Activated T-cell treated with anti-CD3 and anti-CD28 coated beads, Interleukin-2, amount 50 U/mL, for 48 hours (primary cell): ENCODE results near the gene TPT1.

Experiments used
- DNase-seq, 2 experiments: peaks; one replicate each; pipeline ENCODE4 v3.0.0-alpha.2; 2020

TPT1 gene

DNA sequence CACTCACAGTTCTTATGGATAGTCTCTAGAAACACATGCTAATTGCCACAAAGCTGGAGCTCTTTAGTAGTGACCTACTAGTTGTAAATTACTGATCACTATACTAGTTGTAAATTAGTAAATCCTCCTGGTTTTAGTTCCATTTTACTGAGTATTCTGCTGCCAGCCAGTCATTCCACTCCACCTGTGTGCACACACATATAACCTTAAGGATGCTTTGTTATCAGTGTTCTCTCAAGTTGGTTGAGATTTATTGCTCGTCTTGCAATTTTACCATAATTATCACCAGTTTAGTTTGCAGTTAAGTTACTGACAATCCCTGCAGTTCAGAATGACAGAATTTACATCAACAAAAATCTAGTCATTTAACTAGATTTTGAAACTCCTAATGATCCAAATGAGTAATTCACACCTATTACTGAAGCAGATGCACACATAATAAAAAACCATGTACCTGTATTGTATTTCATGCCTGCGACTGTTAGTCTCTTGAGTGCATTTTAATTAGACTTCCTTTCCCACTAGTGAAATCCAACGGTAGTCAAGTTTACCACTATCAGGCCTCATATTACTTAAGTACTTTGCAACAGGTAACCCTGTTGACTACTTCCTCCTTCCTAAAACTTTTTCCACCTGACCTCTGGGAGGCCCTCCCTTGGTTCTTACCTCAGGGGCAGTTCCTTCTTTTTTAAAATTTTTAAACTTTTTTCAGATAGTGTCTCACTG, 7.6 kb downstream of the TPT1 start:
- no peak for DNase-seq

DNA sequence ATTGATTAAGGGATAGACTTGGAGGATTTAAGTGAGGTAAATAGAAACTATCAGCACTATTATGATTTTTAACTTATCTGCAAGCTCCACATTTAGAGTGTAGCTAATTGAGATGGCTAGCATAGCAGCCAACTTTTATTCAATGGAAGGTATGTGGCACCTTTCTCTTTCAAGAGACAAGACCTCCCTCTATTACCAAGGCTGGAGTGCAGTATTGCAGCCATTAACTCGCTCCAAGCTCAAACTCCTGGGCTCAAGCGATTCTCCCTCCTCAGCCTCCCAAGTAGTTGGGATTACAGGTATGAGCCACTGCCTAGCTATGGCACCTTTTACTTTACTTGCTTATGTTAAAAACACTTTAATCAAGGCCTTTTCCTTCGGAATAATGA, 8.2 kb downstream of the TPT1 start:
- DNase-seq = no peak

DNA sequence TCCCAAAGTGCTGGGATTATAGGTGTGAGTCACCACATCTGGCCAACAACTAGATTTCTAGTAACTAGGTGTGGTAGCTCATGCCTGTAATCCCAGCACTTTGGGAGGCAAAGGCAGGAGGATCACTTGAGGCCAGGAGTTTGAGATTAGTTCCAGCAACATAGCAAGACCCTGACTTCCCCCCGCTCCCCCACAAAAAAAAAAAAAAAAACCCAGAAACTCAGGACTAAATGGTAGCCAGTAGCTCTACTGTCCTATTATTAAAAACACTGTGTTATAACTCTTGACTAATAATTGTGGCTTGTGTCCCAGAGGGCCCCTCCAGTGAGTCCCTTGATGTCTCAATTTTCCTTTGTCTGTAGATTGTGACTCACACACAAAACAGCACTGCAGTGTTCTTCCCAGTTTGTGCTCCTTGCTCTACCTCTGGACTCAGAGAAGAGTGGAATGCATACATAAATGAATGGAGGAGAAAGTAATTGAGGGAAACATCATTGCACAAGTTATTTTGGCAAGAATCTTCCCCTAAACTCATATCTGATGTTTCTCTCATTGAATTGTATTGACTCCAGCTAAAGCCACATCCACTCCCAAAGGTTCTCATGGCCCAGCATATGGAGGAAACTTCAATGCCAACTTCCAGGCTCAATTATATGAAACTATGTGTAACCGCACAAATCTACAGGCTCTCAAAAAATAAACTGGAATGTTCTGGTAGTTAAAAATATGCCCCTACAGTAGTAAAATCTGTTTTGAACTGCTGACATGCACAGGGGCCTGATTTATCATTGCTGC, 8.8 kb downstream of the TPT1 start:
- no peak for DNase-seq

DNA sequence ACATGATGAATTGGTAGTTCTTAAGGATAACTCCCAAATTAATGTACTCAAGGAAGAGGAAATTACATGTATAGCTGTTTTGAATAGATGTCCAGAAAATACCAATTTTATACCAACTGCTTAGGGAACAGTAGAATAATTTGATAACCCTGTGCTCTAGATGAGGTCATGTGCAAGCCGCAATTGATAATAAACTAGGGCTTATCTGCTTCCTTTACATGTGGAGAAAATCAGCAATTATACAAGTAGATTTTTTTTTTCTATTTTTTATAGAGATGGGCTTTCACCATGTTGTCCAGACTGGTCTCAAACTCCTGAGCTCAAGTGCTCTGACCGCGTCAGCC, 9.3 kb downstream of the TPT1 start:
- DNase-seq = no peak

DNA sequence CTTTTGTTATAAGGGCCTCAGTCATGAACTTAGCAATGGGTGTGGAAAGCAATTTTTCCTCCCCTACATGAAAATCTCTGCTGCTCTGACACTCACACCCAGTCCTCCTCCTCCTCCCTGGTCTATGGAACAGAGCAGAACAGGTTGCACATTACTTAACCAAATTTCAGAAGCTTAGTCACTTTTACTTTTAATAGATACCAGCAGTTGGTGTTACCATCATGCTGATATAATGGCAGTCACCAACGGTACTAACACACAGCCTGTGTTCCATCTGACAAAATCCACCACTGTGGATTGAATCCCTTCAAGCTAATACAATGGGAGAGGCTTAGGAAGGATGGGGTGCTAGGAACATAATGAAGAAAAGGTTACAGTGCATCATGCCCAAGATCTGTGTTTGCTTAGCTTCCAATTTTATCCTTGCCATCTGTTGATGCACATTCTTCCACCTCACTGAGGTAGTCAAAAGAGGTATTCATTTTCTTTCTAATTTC, 9.8 kb downstream of the TPT1 start:
- DNase-seq = no peak

DNA sequence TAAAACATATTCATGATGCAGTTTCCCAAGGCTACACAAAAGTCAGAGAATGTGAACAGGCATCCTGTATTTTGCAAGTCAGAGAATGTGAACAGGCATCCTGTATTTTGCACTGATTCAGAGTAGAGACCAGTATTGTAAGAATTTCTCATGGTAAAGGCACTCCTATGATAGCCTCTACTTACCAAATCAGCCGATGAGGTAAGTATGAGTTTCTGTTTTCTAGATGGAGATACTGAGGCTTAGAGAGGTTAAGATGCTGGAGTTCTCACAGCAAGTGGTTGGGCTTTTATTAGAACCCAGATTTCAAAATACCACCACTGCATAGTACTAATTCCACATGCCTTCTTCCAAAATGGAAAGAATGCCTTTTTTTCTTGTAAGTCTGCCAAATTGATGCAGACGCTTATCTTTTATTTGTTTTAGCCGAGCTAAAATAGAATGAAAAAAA, 12.3 kb downstream of the TPT1 start:
- DNase-seq = no peak

DNA sequence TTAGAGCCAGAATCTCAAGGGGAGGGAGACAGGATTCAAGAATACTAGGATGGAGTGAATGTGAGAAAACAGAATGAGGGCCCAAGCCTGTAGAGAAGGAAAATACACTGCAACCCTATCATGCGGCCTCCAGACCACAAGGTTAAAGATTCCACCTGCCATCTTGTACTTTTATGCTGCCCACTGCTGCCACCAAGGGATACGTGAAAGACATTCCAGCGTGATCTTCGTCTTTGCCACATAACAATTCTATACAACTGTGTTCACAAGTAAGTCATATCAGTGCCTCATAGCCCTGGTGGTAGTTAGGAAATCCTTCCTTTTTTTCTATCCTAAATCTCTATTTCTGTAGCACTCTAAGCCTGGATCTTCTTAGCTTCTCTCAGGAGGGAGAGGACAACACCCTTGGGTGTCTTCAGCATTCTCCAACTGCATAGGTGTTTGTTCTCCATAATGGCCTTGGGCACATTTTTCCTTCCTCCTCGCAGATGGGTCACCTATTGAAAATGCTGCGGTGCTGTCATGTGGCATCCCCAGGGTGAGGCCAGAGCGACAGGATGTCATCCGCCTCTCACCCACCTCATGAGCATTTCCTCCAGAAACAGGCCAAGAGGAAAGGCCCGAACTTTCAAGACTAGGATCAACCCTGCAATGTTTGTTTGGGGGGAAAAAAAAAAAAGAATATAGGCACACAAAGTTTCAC, 13.6 kb downstream of the TPT1 start:
- DNase-seq = no peak

DNA sequence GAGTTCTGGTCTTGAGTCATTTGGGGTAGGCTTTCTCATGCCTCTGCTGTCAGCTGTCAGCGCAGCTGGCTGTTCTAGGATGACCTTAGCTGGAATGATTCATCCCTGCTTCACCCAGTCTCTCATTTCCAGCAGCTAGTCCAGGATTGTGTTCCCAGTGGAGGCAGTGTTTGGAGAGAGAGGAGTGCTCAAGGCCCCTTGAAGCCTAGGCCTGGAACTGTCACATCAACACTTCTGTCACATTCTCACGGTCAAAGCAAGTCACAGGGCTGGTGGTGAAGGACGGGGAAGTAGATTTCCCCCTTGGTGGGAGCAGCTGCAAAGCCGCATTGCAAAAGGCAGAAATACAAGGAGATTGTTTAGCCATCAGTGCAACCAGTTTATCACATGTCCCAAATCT, 15.2 kb downstream of the TPT1 start:
- DNase-seq = no peak

DNA sequence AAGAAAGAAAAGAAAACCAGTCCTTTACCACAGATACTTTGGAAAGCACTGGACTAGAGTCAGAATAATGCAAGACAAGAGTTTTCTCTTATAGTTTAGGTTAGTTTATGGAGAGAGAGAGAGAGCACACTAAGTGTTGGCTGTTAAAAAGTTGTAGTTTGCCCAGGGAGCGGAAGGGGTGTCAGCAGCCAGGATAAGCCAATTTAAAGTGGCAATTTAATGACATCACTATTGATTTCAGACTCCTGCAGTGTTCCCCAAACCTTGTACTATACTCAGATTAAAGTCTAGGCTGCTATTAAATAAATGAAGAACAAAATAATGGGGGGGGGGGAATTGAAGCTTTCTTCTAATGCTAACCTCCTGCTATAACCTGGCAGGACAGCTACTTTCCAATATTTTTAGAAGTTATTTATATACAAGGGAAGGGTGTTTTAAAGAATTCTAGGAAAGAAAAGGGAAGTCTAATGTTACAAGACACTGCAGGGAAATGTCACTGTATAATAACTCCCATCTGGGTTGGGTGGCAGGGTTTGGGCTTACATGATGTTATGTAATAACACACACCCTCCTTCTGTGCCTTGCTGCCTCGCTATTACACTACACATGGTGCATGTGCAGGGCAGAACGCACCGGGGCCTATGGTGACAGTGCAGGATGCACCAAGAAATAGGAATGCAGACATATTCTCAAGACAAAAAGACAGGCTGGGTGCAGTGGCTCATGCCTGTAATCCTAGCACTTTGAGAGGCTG, 19.9 kb downstream of the TPT1 start:
- no peak for DNase-seq

DNA sequence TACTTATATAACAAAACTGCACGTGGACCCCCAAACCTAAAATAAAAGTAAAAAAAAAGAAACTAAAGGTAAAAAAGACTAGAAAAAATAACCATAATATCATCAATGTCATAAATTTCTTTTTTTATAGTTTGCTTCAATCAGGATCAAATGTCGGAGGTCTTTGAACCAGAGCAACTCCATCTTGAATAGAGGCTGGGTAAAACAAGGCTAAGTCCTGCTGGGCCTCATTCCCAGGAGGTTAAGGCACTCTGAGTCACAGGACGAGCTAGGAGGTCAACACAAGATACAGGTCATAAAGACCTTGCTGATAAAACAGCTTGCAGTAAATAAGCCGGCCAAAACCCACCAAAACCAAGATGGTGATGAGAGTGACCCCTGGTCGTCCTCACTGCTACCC, 24.0 kb downstream of the TPT1 start:
- DNase-seq = no peak

DNA sequence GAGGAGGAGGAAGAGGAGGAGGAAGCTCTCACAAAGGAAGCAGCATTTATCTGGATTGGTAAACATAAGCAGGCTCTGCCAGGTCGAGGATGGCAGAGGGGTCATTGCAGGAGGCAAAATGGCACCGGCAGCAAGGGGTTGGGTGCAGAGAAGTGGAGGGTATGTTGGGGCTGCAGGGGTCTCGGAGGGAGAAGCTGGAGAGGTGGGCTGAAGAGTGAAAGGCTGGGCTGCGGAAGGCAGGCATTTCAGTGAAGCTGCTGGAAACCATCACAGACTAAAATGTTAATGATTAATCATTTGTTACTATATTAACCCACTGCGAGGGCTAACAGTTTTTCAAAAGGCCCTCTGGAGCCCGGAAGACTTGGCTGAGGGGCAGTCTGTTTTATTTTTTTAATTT, 24.6 kb downstream of the TPT1 start:
- no peak for DNase-seq

DNA sequence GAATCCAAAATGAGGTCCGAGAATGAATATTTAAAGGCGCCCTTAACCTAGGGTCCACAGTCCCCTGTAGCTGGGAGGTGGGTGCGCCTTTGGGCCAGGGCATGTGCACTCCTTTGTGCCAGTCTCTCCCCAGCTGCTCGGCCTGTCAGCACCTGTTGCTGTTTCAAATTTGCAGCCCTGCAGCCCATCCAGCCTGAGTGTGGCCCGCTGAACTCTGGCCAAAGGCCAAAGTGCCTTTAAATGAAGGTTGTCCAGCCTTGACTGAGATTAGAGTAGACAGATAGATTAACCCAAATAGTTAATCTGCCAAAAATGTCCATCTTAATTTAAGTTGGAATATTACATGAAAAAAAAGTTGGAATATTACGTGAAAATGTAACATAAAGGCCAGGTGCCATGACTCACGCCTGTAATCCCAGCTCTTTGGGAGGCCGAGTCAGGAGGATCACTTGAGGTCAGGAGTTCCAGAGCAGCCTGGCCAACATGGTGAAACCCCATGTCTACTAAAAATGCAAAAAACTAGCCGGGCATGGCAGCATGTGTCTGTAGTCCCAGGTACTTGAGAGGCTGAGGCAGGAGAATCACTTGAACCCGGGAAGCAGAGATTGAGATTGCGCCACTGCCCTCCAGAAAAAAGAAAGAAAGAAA, 25.3 kb downstream of the TPT1 start:
- DNase-seq = no peak

DNA sequence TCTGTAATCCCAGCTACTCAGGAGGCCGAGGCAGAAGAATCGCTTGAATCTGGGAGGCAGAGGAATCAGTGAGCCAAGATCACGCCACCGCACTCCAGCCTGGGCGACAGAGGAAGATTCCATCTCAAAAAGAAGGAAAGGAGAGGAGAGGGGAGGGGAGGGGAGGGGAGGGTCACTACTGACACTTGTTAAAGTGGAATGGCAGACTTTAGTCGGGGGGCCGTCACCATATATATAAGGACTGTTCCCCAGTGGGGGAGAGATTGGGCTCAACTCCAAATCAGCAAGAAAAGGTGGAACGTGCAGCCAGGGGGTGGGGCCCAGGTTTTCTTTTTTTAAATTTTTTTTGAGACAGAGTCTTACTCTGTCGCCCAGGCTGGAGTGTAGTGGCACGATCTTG, 26.2 kb downstream of the TPT1 start:
- no peak for DNase-seq

DNA sequence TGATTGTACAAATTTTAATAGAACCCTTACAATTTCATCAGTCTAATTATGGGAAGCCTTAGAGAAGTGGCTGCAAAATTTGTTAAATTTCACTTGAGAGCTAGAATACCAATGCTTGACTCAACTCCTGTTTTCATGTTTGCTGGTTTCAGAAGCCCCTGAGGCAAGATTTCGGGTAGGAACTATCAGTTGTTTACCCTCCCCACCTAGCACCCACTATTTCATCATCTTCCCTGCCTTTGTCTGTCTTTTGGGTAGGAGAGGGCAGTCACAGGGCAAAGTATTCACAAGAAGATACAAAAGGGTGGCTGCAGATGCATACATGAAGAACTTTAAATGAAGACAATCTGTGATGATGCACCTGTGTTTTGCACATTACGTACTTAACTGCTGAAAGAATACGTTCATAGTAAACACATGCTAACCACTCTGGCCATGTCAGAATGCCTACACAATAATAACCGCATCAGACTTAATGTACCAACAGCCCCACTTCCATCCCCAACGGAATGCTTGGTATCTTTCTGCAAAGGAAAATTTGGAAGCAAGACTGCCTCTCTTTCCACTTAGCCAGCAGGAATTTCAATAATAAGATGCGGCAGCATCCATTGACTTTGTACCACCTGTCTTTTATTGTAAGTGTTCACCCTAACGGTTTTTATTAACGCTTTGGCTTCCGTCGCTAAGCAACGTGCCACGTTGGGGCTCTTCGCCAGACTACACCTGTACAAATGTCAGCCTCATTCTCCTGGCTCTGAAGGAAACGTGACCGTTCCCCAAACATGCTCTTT, 30.4 kb downstream of the TPT1 start:
- no peak for DNase-seq

DNA sequence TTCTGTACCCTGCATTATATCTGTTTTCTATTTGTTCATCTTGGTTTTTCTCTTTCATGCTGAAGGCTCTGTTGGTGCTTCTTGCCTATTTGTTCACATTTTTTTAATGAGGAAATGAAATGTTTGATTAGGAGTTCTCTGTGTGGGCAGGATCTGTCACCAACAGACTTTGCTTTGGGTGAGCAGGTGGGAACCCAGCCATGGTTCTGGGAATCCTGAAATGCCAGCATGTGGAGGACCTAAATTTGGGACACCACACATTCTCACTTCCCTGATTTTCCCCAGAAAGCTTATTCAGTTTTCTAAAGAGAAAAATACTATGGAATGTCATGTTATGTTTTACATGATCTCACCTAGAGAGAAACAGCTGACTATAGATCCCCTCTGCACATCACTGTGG, 34.0 kb downstream of the TPT1 start:
- no peak for DNase-seq

DNA sequence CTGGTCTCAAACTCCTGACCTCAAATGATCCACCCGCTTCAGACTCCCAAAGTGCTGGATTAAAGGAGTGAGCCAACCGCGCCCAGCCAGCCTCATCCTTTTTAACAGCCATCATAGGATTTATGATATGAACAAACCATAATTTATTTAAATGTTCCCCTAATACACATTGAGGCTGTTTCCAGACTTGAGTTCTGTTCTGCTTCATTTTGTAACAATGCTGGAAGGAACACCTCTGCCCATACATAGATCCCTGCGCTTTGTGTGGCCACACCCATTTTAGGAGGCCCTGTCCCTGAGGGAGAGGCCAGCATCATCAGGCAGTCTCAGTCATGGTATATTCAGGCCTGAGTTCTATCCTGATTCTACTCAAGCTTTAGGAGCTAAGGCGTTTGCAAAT, 35.9 kb downstream of the TPT1 start:
- DNase-seq = no peak

DNA sequence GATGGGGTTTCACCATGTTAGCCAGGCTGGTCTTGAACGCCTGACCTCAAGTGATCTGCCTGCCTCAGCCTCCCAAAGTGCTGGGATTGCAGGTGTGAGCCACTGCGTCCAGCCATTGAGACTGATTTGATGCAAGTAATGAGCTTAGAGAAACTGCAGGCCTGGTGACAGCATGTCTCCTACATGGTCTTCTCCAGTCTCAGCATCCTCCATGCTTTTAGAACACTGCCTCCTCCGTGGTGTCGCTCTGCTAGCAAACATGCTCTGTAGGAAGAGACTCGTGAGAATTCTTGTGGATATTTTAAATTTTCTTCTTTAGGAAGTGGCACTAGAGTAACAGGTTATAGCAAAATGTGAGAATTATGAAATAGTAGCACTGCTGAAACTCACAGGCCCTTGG, 37.1 kb downstream of the TPT1 start:
- no peak for DNase-seq

DNA sequence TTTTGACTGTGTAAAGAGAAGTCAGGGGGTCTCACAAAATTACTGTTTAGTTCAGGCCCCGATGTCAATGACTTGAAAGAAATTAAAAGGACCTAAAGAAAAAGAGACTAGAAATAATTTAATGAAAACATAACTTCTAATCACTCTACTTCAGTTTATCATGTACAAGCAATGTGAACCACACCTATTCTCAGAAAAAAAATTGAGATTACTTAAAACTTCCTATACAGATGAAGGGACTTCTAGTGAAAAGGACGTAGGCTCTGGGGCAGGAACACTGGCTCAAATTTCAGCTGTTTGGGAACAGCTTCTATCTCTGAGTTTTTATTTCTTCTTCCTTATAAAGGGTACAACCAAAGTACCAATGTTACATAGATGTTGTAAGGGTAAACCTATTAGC, 38.0 kb downstream of the TPT1 start:
- DNase-seq = no peak

DNA sequence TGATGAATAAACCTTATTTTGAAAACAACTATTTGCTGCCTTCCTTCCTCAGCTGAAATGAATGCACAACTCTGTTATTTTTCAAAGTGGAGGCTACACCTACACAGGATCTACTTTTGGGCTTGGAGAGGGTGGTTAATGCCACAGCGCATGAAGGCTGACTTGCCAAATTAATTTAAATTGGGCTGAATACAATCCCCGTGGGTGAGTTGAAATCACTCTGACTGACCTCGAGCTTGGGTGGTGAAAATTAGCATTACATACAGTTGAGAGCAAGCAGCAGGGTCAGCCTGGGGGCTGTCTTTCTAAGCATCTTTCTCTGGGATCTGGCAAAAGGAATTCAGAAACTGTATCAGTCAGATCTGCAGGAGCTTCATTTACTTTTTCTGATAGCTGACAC, 38.5 kb downstream of the TPT1 start:
- no peak for DNase-seq

DNA sequence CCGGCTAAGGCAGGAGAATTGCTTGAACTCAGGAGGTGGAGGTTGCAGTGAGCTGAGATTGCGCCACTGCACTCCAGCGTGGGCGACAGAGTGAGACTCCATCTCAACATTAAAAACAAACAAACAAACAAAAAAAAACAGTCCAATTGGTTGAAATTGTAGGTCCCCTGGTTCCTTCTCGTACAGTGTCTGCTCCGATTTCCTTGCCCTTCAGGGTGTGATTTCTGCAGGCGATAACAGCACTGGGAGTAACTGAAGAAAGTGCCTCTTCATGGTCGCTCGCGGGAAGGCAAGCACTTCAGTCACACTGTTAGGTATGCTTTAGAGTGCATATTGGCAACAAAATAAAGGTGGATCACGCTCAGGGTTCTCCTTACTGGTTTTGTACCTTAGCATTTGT, 39.7 kb downstream of the TPT1 start:
- no peak for DNase-seq

DNA sequence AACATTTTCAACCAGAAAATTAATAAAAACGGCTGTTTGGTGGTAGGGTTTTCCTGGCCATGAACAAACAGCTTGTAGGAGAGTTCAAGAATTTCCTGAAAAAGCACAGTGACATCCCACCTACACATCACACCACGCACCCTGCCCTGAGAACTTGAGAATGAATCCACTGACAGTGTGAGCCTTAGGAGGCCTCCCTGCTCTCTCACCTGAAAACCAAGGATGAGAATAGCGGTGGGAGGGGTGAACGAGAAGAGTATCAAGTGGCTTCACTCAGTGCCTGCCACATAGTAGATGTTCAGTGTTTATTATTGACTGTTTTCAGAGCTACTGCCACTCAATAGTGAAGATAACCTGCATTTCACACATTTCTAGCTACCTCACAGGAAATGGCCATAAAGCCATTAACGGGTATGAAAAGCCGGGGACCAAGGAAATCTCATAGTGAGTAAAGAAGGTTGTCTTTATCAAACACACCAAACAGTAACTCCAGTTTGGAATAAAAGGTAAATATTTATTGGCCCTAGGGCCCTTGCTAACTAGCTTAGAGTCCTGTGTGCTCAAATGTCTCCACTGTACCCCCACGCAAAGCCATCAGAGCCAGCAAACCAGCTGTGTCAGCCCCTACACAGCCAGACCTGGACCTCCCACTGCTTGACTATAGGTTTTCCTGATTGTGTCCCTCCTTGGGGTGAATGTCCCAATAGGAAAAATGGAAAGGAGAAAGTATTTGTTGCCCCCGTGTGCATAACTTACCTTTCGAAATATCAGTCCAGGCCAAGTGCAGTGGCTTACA, 40.6 kb downstream of the TPT1 start:
- DNase-seq = no peak
